H1 (cell line): ENCODE measurements around the gene GABBR1. TPM values are rescaled to one million over a fixed set of nuclear protein-coding genes. Genes with fewer than 3 reads are reported as not detected.

ENCODE experiments used
- CTCF ChIA-PET: fragments of 300-600 bp; sonication (Branson Sonifier 250); formaldehyde crosslinking; loops from one replicate; lab custom pipeline; 2021; ENCODE audit not compliant: partially characterized antibody; lab: Charles Lee
- POLR2A ChIA-PET: fragments of 300-600 bp; sonication (Branson Sonifier 250); formaldehyde crosslinking; loops from one replicate; lab custom pipeline; 2021; ENCODE audit warnings: inconsistent platforms; ENCODE audit not compliant: partially characterized antibody; lab: Charles Lee
- DNase-seq, 2 experiments: peaks; one replicate each; pipeline versions ENCODE4 v3.0.0 to v3.0.0-alpha.2; 2010 to 2022; ENCODE audit warnings: low spot score in 2 of 2, low read depth in 1 of 2, mixed read lengths in 1 of 2
- FAIRE-seq: peaks from 2 replicates; lab custom pipeline; 2011; peaks lifted over from hg19 to GRCh38; lab: Jason Lieb, UNC
- H2AFZ ChIP-seq: 2 replicates; pipeline ENCODE4 v1.8.1; 2012; ENCODE audit warnings: low read length, inconsistent platforms
- H2AK5ac ChIP-seq: 2 replicates; pipeline ENCODE4 v1.6.1; 2013; ENCODE audit warnings: low read depth, low read length
- H2BK120ac ChIP-seq: replicated peaks from 2 replicates; pipeline ENCODE3; 2013; ENCODE audit warnings: low read depth, low read length, inconsistent platforms
- H2BK12ac ChIP-seq: 2 replicates; pipeline ENCODE4 v1.6.1; 2013; ENCODE audit warnings: low read depth, low read length
- H2BK15ac ChIP-seq: 2 replicates; pipeline ENCODE4 v1.6.1; 2013; ENCODE audit warnings: low read length
- H2BK20ac ChIP-seq: 2 replicates; pipeline ENCODE4 v1.6.1; 2013; ENCODE audit warnings: low read length
- H2BK5ac ChIP-seq: 2 replicates; pipeline ENCODE4 v1.6.1; 2013; ENCODE audit warnings: low read depth, low read length
- H3K14ac ChIP-seq: 2 replicates; pipeline ENCODE4 v1.6.1; 2013; ENCODE audit warnings: inconsistent platforms; ENCODE audit not compliant: insufficient read length
- H3K18ac ChIP-seq: 2 replicates; pipeline ENCODE4 v1.6.1; 2013; ENCODE audit warnings: low read length; ENCODE audit errors: extremely low read depth
- H3K23ac ChIP-seq: 2 replicates; pipeline ENCODE4 v1.6.1; 2013; ENCODE audit warnings: inconsistent platforms; ENCODE audit not compliant: insufficient read length
- H3K23me2 ChIP-seq: 2 replicates; pipeline ENCODE4 v1.6.1; 2013; ENCODE audit warnings: low read depth, low read length
- H3K27ac ChIP-seq: 2 replicates; pipeline ENCODE4 v1.6.1; 2011; ENCODE audit warnings: low read depth, low read length, inconsistent platforms
- H3K27me3 ChIP-seq, 4 experiments: replicated peaks in 1 of 4; 1 replicate in 1 of 4; 2 replicates in 3 of 4; pipeline versions ENCODE4 v1.6.1 to v1.8.1; 2011 to 2013; ENCODE audit warnings: low read length in 3 of 4, mild to moderate bottlenecking in 3 of 4, inconsistent platforms in 2 of 4, mixed read lengths in 2 of 4, moderate library complexity in 1 of 4; ENCODE audit not compliant: control insufficient read depth in 3 of 4, insufficient read depth in 3 of 4; ENCODE audit errors: extremely low read depth in 1 of 4
- H3K36me3 ChIP-seq, 4 experiments: 2 replicates each; pipeline versions ENCODE4 v1.6.1 to v1.8.1; 2011 to 2013; ENCODE audit warnings: mild to moderate bottlenecking in 4 of 4, low read length in 3 of 4, moderate library complexity in 2 of 4, control low read depth in 1 of 4, inconsistent platforms in 1 of 4; ENCODE audit not compliant: insufficient read depth in 4 of 4, control insufficient read depth in 2 of 4
- H3K4ac ChIP-seq: replicated peaks from 2 replicates; pipeline ENCODE3; 2013; ENCODE audit warnings: low read length, low read depth, mixed read lengths, inconsistent platforms; ENCODE audit not compliant: insufficient read length
- H3K4me1 ChIP-seq, 4 experiments: replicated peaks in 1 of 4; 1 replicate in 1 of 4; 2 replicates in 3 of 4; pipeline versions ENCODE4 v1.6.1 to v1.8.1; 2011 to 2013; ENCODE audit warnings: low read length in 3 of 4, inconsistent platforms in 2 of 4, mixed read lengths in 1 of 4; ENCODE audit not compliant: insufficient read depth in 4 of 4, control insufficient read depth in 3 of 4
- H3K4me2 ChIP-seq, 2 experiments: 2 replicates each; pipeline versions ENCODE4 v1.6.1 to v1.8.1; 2011 to 2013; ENCODE audit warnings: low read depth in 2 of 2, low read length in 2 of 2, control low read depth in 1 of 2, inconsistent platforms in 1 of 2, mild to moderate bottlenecking in 1 of 2; ENCODE audit not compliant: insufficient read depth in 1 of 2
- H3K4me3 ChIP-seq, 4 experiments: fragments of 200-600, 300-600 bp in 1 of 4; sonication (generic), shearing (Covaris generic), sonication (Bioruptor Twin) in 1 of 4; 2 replicates each; pipeline versions ENCODE4 v1.5.1 to v1.8.1; 2011 to 2016; ENCODE audit warnings: low read length in 4 of 4, low read depth in 3 of 4, control low read depth in 2 of 4, inconsistent platforms in 2 of 4, mild to moderate bottlenecking in 2 of 4, mixed read lengths in 1 of 4, moderate library complexity in 1 of 4; ENCODE audit not compliant: insufficient read depth in 2 of 4; ENCODE audit errors: extremely low read depth in 1 of 4
- H3K56ac ChIP-seq: replicated peaks from 2 replicates; pipeline ENCODE3; 2013; ENCODE audit warnings: low read depth, mild to moderate bottlenecking, mixed read lengths, low read length, inconsistent platforms; ENCODE audit not compliant: insufficient read length
- H3K79me1 ChIP-seq: 2 replicates; pipeline ENCODE4 v1.6.1; 2013; ENCODE audit warnings: low read depth, low read length, control low read depth
- H3K79me2 ChIP-seq, 2 experiments: 2 replicates each; pipeline versions ENCODE4 v1.6.1 to v1.8.1; 2012 to 2013; ENCODE audit warnings: low read length in 2 of 2, mild to moderate bottlenecking in 2 of 2, inconsistent platforms in 1 of 2; ENCODE audit not compliant: insufficient read depth in 2 of 2, control insufficient read depth in 1 of 2
- H3K9ac ChIP-seq, 4 experiments: replicated peaks in 1 of 4; 1 replicate in 1 of 4; 2 replicates in 3 of 4; pipeline versions ENCODE4 v1.6.1 to v1.8.1; 2011 to 2013; ENCODE audit warnings: low read depth in 3 of 4, low read length in 3 of 4, control low read depth in 2 of 4, mild to moderate bottlenecking in 2 of 4, moderate library complexity in 2 of 4, inconsistent platforms in 1 of 4; ENCODE audit errors: extremely low read depth in 1 of 4
- H3K9me3 ChIP-seq, 2 experiments: 2 replicates each; pipeline versions ENCODE4 v1.6.1 to v1.8.1; 2012 to 2013; ENCODE audit warnings: mild to moderate bottlenecking in 2 of 2, moderate library complexity in 2 of 2, control low read depth in 1 of 2, inconsistent platforms in 1 of 2, low read depth in 1 of 2, low read length in 1 of 2, mixed read lengths in 1 of 2; ENCODE audit not compliant: insufficient read depth in 2 of 2
- H4K20me1 ChIP-seq, 2 experiments: replicated peaks in 1 of 2; 2 replicates each; pipeline versions ENCODE3 to v1.8.1; 2011 to 2013; ENCODE audit warnings: inconsistent platforms in 2 of 2, low read length in 2 of 2, mild to moderate bottlenecking in 1 of 2; ENCODE audit not compliant: insufficient read depth in 2 of 2, control insufficient read depth in 1 of 2
- H4K5ac ChIP-seq: 2 replicates; pipeline ENCODE4 v1.6.1; 2013; ENCODE audit warnings: low read length, low read depth, mixed read lengths, inconsistent platforms; ENCODE audit not compliant: insufficient read length
- H4K8ac ChIP-seq: 2 replicates; pipeline ENCODE4 v1.8.0; 2013; ENCODE audit warnings: mild to moderate bottlenecking, moderate library complexity, low read length, inconsistent platforms; ENCODE audit not compliant: insufficient read depth; ENCODE audit errors: extremely low read depth
- H4K91ac ChIP-seq: replicated peaks from 2 replicates; pipeline ENCODE3; 2013; ENCODE audit warnings: low read length, mixed read lengths, inconsistent platforms; ENCODE audit not compliant: insufficient read length
- MAFK ChIP-seq: IDR thresholded peaks from 2 replicates; pipeline ENCODE4 v1.6.1; 2012; ENCODE audit warnings: low read depth, mild to moderate bottlenecking, improper control_type of control experiment, low read length
- TAF7 ChIP-seq: optimal IDR thresholded peaks from 2 replicates; pipeline ENCODE3; 2011; ENCODE audit warnings: low read depth, mild to moderate bottlenecking, inconsistent platforms, low read length, moderate library complexity, borderline replicate concordance
- WGBS, 2 experiments: shearing (Covaris generic) in 1 of 2; methylation state at CpG; one replicate each; pipeline versions ENCODE4 v1.1.6 to v1.1.7; 2013 to 2015; ENCODE audit warnings: low lambda C conversion rate in 2 of 2, mixed read lengths in 2 of 2, inconsistent platforms in 1 of 2, low coverage in 1 of 2, missing lambda C conversion rate in 1 of 2; ENCODE audit not compliant: insufficient replicate concordance in 2 of 2, insufficient coverage in 1 of 2, insufficient read length in 1 of 2; ENCODE audit errors: extremely low coverage in 1 of 2, missing lambda C conversion rate in 1 of 2; 5-methylcytosine and 5-hydroxymethylcytosine counted together
- polyA plus RNA-seq, 7 experiments: library from polyadenylated mRNA; depleted of rRNA in 3 of 7; stranded (reverse) in 5 of 7; unstranded in 2 of 7; fragments of >200 nt in 5 of 7; fragments of 200-250 nt in 2 of 7; gene quantifications; 1 replicate in 5 of 7; 2 replicates in 1 of 7; 4 replicates in 1 of 7; pipeline versions ENCODE4 v1.2.1 to v1.2.3, GENCODE V29; 2011 to 2013; ENCODE audit warnings: missing spikeins in 2 of 7, mixed read lengths in 2 of 7
- total RNA-seq: library from RNA; stranded (reverse); fragmentation: NEBNext Ultra II Directional; extraction: Animal tissue kit (Norgen Biotek cat#: 25700); gene quantifications from 2 replicates; pipeline ENCODE4 v1.2.1, GENCODE V29; 2021

The GABBR1 gene
- total and polyA plus RNA-seq, 2 of the 8 experiments (the other 6 are each of a cell fraction or from before 2014, with no cell fraction given): 75.9 to 78.3 TPM

- Histone ChIP-seq H2BK5ac (no peak overlapping the region), H3K23me2 (peaks cover 11% of the 10 kb centered on the region), H3K27ac (no peak overlapping the region), H2BK15ac (no peak overlapping the region), H4K8ac (no peak overlapping the region), H3K36me3 (no peaks in the 10 kb centered on the region; a peak in 1 of 8 replicates), H3K27me3 (peaks cover 26 to 51% (median 45%) of the 10 kb centered on the region in 4 experiments), H3K4me1 (peaks cover 4 to 17% (median 15%) of the 10 kb centered on the region in 4 experiments), H4K20me1 (no peaks in the 10 kb centered on the region), H3K9me3 (no peaks in the 10 kb centered on the region; a peak in 1 of 4 replicates), H2AK5ac (no peak overlapping the region), H3K18ac (no peak overlapping the region), H3K9ac (no peak overlapping the region), H2BK12ac (no peak overlapping the region; the same call in 1 of the 2 replicates), H3K56ac (no peak overlapping the region), H3K4me2 (no peak overlapping the region; a peak in 1 of 4 replicates), H3K4ac (no peak overlapping the region), H3K4me3 (no peak overlapping the region), H3K79me1 (no peaks in the 10 kb centered on the region), H3K23ac (no peak overlapping the region), H3K14ac (no peak overlapping the region), H3K79me2 (no peaks in the 10 kb centered on the region), H4K5ac (no peak overlapping the region), H2BK120ac (no peak overlapping the region), H2AFZ (no peak overlapping the region), H2BK20ac (no peak overlapping the region), H4K91ac (no peak overlapping the region)
- 90% methylated on average over 5 of the region's 5 CpGs; no CpG with 5 or more reads in 1 of the 2 experiments for WGBS, 2 experiments
- POLR2A ChIA-PET: interaction anchor here (0.8 kb wide), 1 partner anchor 68 kb away, joined by 3 read pairs; no protein-coding TSS in a partner anchor
- no peak for FAIRE-seq
- CTCF ChIA-PET: interaction anchor here (0.8 to 3.5 kb wide), 2 partner anchors 14 to 35 kb away, joined by 3 to 11 read pairs; no protein-coding TSS in a partner anchor
- DNase-seq: peak in 1 of 2 experiments; percentile 19
- TF ChIP-seq MAFK (peak; percentile 14; the same call in 1 of the 2 replicates), TAF7 (no peak)
These were observed 78.2 kb downstream of the GABBR1 start for GRCh38 chr6:29554764-29555163.
